GM12873 (cell line): Measurements from ENCODE around the gene SDCCAG8.

Experiments used
- TF ChIP-seq, protein P1 (sequence below): IDR thresholded peaks from 2 replicates; pipeline ENCODE4 v1.5.1; 2012; ENCODE audit warnings: low read depth, mild to moderate bottlenecking, moderate library complexity, low read length, control low read depth; ENCODE audit not compliant: insufficient read depth; ENCODE audit errors: missing control alignments

Gene SDCCAG8

DNA sequence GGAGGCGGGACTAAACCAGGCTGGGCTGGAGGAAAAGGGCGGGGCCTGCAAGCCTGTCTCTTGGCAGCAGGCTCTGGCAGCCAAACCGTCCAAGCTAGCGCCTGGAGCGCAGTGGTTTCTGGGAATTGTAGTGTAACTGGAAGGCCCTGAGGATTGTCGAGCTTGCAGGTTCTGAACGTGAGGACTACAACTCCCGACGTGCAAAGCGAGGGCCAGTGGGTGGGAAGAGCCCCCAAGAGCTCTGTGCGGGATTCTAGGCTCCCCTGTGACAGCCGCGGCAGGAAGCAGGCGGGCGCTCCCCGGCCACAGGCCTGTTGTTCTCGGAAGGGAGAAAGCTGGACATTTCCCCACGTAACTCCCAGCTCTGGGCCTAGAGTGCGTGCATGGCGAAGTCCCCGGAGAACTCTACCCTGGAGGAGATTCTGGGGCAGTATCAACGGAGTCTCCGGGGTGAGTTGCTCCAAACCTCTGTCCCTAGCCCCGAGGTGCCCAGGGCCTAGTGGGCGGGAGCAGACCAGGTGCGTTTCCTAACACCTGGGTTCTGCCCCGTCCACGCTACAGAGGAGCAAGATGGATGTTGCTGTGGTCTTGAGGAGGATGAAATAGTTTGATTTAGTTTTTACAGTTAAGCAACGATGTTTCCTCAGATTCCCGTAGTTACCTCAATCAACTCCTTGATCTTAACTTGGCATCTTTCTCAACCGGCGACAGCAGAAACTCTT lies at the start of gene SDCCAG8:
Gene SDCCAG8, plus strand, starts transcription at position 251 of the 722 bp plus-strand sequence. Its CDS starts 133 bp downstream, at position 384.
- TF ChIP-seq, protein P1, sequence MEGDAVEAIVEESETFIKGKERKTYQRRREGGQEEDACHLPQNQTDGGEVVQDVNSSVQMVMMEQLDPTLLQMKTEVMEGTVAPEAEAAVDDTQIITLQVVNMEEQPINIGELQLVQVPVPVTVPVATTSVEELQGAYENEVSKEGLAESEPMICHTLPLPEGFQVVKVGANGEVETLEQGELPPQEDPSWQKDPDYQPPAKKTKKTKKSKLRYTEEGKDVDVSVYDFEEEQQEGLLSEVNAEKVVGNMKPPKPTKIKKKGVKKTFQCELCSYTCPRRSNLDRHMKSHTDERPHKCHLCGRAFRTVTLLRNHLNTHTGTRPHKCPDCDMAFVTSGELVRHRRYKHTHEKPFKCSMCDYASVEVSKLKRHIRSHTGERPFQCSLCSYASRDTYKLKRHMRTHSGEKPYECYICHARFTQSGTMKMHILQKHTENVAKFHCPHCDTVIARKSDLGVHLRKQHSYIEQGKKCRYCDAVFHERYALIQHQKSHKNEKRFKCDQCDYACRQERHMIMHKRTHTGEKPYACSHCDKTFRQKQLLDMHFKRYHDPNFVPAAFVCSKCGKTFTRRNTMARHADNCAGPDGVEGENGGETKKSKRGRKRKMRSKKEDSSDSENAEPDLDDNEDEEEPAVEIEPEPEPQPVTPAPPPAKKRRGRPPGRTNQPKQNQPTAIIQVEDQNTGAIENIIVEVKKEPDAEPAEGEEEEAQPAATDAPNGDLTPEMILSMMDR = no peak

DNA sequence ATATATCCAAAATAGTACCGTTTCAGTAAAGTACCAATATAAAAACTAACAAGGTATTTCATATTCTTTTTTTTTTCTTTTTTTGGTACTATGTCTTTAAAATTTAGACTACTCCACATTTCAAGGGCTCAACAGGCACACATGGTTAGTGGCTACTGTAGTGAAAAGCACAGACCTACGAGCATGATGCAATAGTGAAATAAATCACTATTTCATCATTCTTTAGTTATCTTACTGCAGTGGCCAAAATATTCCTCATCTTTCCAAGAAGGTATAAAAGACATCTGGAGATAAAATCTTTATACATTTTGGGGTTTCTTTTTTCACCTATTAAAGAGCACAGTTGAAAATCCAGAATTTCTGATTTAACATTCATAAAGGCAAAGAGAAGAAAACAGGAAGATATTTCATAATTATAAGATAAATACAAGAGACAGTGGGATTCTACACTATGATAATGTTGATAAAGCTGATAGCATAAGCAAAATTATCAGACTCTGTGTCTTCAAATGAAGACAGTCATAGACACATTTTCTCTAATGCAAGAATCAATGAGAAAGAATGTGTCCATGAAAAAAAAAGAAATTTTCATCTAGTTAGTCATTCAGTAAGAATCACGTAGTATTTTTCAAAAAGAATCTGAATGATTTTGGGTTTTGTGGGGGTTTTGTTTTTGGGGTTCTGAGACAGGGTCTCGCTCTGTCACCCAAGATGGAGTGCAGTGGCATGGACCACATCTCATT lies 42.6 kb upstream of the SDCCAG8 start:
- TF ChIP-seq, protein P1 = no peak

DNA sequence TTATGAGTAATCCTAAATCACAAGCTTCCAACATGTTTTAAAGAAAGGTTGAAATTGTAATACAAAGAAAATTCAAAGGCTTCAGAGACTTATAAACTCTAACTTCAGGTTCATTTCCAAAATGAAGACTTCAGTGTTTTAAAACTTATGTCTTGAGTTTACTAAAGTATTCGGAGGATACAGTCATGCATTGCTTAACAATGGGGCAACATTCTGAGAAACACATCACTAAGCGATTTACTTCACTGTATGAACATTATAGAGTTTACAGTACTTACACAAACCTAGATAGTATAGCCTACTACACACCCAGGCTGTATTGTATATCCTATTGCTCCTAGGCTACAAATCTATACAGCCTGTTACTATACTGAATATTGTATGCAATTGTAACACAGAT lies 39.1 kb upstream of the SDCCAG8 start:
- TF ChIP-seq, protein P1 = no peak

DNA sequence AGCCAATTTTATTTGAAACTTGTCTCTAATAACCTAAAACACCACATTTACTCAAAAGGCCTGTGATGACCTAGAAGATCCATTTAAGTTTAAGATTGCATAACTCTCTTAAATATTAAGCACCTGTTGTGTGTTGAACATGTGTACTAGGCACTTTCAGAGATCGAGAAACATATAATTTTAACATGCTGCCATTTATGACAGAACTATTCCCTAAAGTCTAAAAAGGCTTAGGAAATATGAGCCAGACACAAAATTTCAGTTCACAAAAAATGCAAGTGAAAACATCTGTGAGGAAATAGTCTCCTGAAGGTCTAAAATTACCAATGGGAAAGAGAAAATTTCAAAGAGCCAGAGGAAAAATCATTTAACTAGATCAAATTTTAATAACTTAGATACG lies 38.5 kb upstream of the SDCCAG8 start:
- TF ChIP-seq, protein P1 = no peak

DNA sequence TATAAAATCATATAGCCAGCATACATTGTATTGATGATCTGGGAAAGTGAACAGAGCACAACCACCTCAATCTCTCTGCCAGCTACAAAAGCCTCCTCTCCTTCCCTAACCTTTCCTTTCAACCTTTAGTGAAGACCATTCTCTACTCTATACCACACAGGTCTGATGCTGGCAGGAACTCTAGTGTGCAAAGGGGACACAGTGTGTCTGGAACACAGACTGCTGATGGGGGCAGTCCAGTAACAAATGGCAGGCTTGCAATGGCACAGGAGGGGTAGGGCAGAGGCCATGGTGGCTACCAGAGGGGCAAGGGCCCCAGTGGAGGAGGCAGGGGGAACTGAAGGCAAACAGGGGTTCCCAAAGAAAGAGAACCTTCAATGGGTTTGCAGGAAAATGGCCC lies 37.8 kb upstream of the SDCCAG8 start:
- TF ChIP-seq, protein P1 = no peak

DNA sequence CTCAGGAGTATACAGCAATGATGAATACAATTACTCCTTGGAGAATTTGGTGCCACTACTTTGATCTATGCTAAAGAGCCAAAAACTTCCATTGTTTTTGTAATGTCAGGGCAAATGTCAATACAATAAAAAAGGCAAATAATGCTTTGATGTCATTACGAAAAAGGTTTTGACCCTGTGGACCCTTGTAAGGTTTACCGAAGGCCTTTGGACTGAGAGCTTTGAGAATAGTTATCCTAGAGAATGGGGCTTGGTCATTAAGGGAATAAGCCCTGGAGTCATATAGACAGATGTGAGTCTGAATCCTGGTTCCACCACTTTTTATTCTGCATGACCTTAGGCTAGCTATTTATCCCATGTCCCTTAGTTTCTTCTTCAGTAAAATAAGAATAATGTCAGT lies 28.2 kb upstream of the SDCCAG8 start:
- TF ChIP-seq, protein P1 = no peak

DNA sequence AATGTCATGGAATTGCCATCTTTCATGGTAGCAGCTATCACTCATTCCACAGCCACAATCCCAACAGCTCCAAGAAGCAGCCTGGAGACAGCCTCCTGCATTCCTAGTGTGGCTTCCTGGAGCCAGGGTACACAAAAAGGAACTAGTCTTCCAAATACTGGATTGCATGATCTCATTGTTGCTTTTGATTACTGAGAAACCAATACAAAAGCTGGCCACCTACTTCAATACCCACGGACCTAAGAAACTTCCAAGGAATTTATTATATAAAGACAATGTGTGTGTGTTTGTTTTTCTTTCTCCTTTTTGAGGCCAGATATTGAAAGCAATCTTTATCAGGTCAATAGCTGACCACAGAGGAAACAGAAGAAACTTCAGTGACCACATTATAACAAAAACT lies 26.3 kb upstream of the SDCCAG8 start:
- TF ChIP-seq, protein P1 = no peak
